HUES6 (cell line): ENCODE data around the gene CDK4.
"Not testable (repeated sequence)": the region's sequence is repeated elsewhere in the genome, so short reads cannot be mapped to it uniquely, and the experiment has no call there.

Source experiments
- H3K27ac ChIP-seq: 2 replicates; pipeline ENCODE4 v1.7.0; 2013; ENCODE audit warnings: low read depth, mild to moderate bottlenecking, low read length, inconsistent platforms
- H3K27me3 ChIP-seq: 2 replicates; pipeline ENCODE4 v1.6.1; 2013; ENCODE audit warnings: low read length; ENCODE audit not compliant: control insufficient read depth, insufficient read depth
- H3K36me3 ChIP-seq: 2 replicates; pipeline ENCODE4 v1.6.1; 2013; ENCODE audit warnings: low read length; ENCODE audit not compliant: control insufficient read depth, insufficient read depth
- H3K4me1 ChIP-seq: 2 replicates; pipeline ENCODE4 v1.6.1; 2013; ENCODE audit warnings: low read length; ENCODE audit not compliant: control insufficient read depth, insufficient read depth
- H3K4me3 ChIP-seq: 2 replicates; pipeline ENCODE4 v1.5.1; 2013; ENCODE audit warnings: low read depth, low read length
- H3K9ac ChIP-seq: one replicate; pipeline ENCODE4 v1.6.1; 2013; ENCODE audit warnings: mild to moderate bottlenecking, low read length
- H3K9me3 ChIP-seq: 2 replicates; pipeline ENCODE4 v1.6.1; 2013; ENCODE audit warnings: low read depth, low read length; ENCODE audit not compliant: control insufficient read depth, insufficient read depth

The CDK4 gene

GRCh38 chr12:57727758-57728395 is 24.2 kb downstream of the CDK4 start:
- Histone ChIP-seq H3K27me3 (peaks cover 97% of the 10 kb centered on the region), H3K36me3 (no peaks in the 10 kb centered on the region), H3K9ac (no peak overlapping the region), H3K9me3 (no peaks in the 10 kb centered on the region), H3K4me3 (peak overlapping the region; percentile 64), H3K27ac (no peak overlapping the region), H3K4me1 (0 out of 2 replicates have a peak, but pooled peaks cover 5% of the 10 kb centered on the region)

- no peaks in the 10 kb centered on the region for H3K36me3 ChIP-seq
- H3K27me3 ChIP-seq: peaks cover 92% of the 10 kb centered on the region
- H3K27ac ChIP-seq: no peak overlapping the region
- H3K9ac ChIP-seq: no peak overlapping the region
- 0 out of 2 replicates have a peak, but pooled peaks cover 5% of the 10 kb centered on the region for H3K4me1 ChIP-seq
- H3K4me3 ChIP-seq: peak overlapping the region; percentile 64
- no peaks in the 10 kb centered on the region for H3K9me3 ChIP-seq
Measured at GRCh38 chr12:57726884-57727757, 25.0 kb downstream of the CDK4 start.

GRCh38 chr12:57726151-57726883 is 25.8 kb downstream of the CDK4 start:
- Histone ChIP-seq H3K4me3 (peak overlapping the region; percentile 64), H3K9ac (peak overlapping the region; percentile 4), H3K27me3 (peaks cover 84% of the 10 kb centered on the region), H3K36me3 (peaks cover 3% of the 10 kb centered on the region), H3K27ac (no peak overlapping the region), H3K4me1 (0 out of 2 replicates have a peak, but pooled peaks cover 5% of the 10 kb centered on the region), H3K9me3 (no peaks in the 10 kb centered on the region)

GRCh38 chr12:57725851-57726150 is 26.3 kb downstream of the CDK4 start:
- H3K4me3 ChIP-seq: peak overlapping the region; percentile 64
- peaks cover 79% of the 10 kb centered on the region for H3K27me3 ChIP-seq
- H3K27ac ChIP-seq: no peak overlapping the region
- peaks cover 8% of the 10 kb centered on the region for H3K36me3 ChIP-seq
- H3K9ac ChIP-seq: no peak overlapping the region
- 0 out of 2 replicates have a peak, but pooled peaks cover 5% of the 10 kb centered on the region for H3K4me1 ChIP-seq
- H3K9me3 ChIP-seq: no peaks in the 10 kb centered on the region

GRCh38 chr12:57724936-57725740 is 27.0 kb downstream of the CDK4 start:
- 0 out of 2 replicates have a peak, but pooled peaks cover 5% of the 10 kb centered on the region for H3K4me1 ChIP-seq
- no peak overlapping the region for H3K9ac ChIP-seq
- no peak overlapping the region for H3K4me3 ChIP-seq
- peaks cover 73% of the 10 kb centered on the region for H3K27me3 ChIP-seq
- no peaks in the 10 kb centered on the region for H3K9me3 ChIP-seq
- no peak overlapping the region for H3K27ac ChIP-seq
- H3K36me3 ChIP-seq: peaks cover 15% of the 10 kb centered on the region

- Histone ChIP-seq H3K27me3 (peaks cover 64% of the 10 kb centered on the region), H3K4me3 (no peak overlapping the region), H3K9ac (no peak overlapping the region), H3K9me3 (no peaks in the 10 kb centered on the region), H3K36me3 (peaks cover 23% of the 10 kb centered on the region), H3K27ac (no peak overlapping the region), H3K4me1 (0 out of 2 replicates have a peak, but pooled peaks cover 5% of the 10 kb centered on the region)
Measured at GRCh38 chr12:57724003-57724935, 27.8 kb downstream of the CDK4 start.

GRCh38 chr12:57723630-57723962 is 28.5 kb downstream of the CDK4 start:
- Histone ChIP-seq H3K9me3 (no peaks in the 10 kb centered on the region), H3K36me3 (peaks cover 28% of the 10 kb centered on the region), H3K9ac (no peak overlapping the region), H3K4me1 (0 out of 2 replicates have a peak, but pooled peaks cover 5% of the 10 kb centered on the region), H3K4me3 (no peak overlapping the region), H3K27ac (no peak overlapping the region), H3K27me3 (peaks cover 59% of the 10 kb centered on the region)

GRCh38 chr12:57722716-57723629 is 29.1 kb downstream of the CDK4 start:
- no peak overlapping the region for H3K27ac ChIP-seq
- 0 out of 2 replicates have a peak, but pooled peaks cover 5% of the 10 kb centered on the region for H3K4me1 ChIP-seq
- no peak overlapping the region for H3K4me3 ChIP-seq
- peaks cover 52% of the 10 kb centered on the region for H3K27me3 ChIP-seq
- no peak overlapping the region for H3K9ac ChIP-seq
- H3K9me3 ChIP-seq: no peaks in the 10 kb centered on the region
- H3K36me3 ChIP-seq: peaks cover 32% of the 10 kb centered on the region

GRCh38 chr12:57721846-57722608 is 30.1 kb downstream of the CDK4 start:
- not testable (repeated sequence) for H3K9me3 ChIP-seq, H3K9ac ChIP-seq, H3K4me1 ChIP-seq, H3K4me3 ChIP-seq, H3K27ac ChIP-seq
- Histone ChIP-seq H3K36me3 (peaks cover 37% of the 10 kb centered on the region), H3K27me3 (peaks cover 43% of the 10 kb centered on the region)
